ENCODE results near the gene ACER3.
"Not testable (repeated sequence)": the region's sequence is repeated elsewhere in the genome, so short reads cannot be mapped to it uniquely, and the experiment has no call there.

Gene ACER3

GRCh38 chr11:77057938-77058474 lies 197.3 kb downstream of the ACER3 start:
- H3K36me3 ChIP-seq = no peaks in the 10 kb centered on the region
- TF ChIP-seq CTCF (IDR thresholded peaks at IDR 0.05) = no peak

GRCh38 chr11:77058900-77059299 lies 198.2 kb downstream of the ACER3 start:
- Histone ChIP-seq H3K27ac (no peak overlapping the region), H3K4me1 (ENCODE audit: control insufficient read depth in 1 of 2, insufficient read depth in 1 of 2, low read depth in 1 of 2, low read length in 1 of 2) (no peaks in the 10 kb centered on the region), H3K9me3 (peaks cover 13% of the 10 kb centered on the region), H3K27me3 (peaks cover 11% of the 10 kb centered on the region), H3K36me3 (no peaks in the 10 kb centered on the region), H3K4me3 (ENCODE audit: low read depth in 1 of 2, low read length in 1 of 2) (no peak overlapping the region)
- TF ChIP-seq CTCF (IDR thresholded peaks at IDR 0.05) = no peak

More at GRCh38 chr11:77057938-77058474, 197.3 kb downstream of the ACER3 start:
- H3K27me3 ChIP-seq = peaks cover 8% of the 10 kb centered on the region
- H3K27ac ChIP-seq = no peak overlapping the region
- H3K4me1 ChIP-seq (ENCODE audit: control insufficient read depth in 1 of 2, insufficient read depth in 1 of 2, low read depth in 1 of 2, low read length in 1 of 2) = no peaks in the 10 kb centered on the region
- H3K4me3 ChIP-seq (ENCODE audit: low read depth in 1 of 2, low read length in 1 of 2) = no peak overlapping the region
- peaks cover 13% of the 10 kb centered on the region for H3K9me3 ChIP-seq

GRCh38 chr11:77059806-77060205 lies 199.1 kb downstream of the ACER3 start:
- Histone ChIP-seq H3K4me1 (ENCODE audit: control insufficient read depth in 1 of 2, insufficient read depth in 1 of 2, low read depth in 1 of 2, low read length in 1 of 2) (no peaks in the 10 kb centered on the region), H3K27ac (no peak overlapping the region), H3K9me3 (peaks cover 13% of the 10 kb centered on the region), H3K36me3 (no peaks in the 10 kb centered on the region), H3K4me3 (ENCODE audit: low read depth in 1 of 2, low read length in 1 of 2) (no peak overlapping the region), H3K27me3 (peaks cover 19% of the 10 kb centered on the region)
- TF ChIP-seq CTCF (IDR thresholded peaks at IDR 0.05) = no peak

- no peaks in the 10 kb centered on the region for H3K4me1 ChIP-seq (ENCODE audit: control insufficient read depth in 1 of 2, insufficient read depth in 1 of 2, low read depth in 1 of 2, low read length in 1 of 2)
- no peak overlapping the region for H3K4me3 ChIP-seq (ENCODE audit: low read depth in 1 of 2, low read length in 1 of 2)
- H3K27me3 ChIP-seq = peaks cover 24% of the 10 kb centered on the region
- TF ChIP-seq CTCF (IDR thresholded peaks at IDR 0.05) = no peak
- H3K9me3 ChIP-seq = peaks cover 13% of the 10 kb centered on the region
- no peak overlapping the region for H3K27ac ChIP-seq
- no peaks in the 10 kb centered on the region for H3K36me3 ChIP-seq
These were observed 199.5 kb downstream of the ACER3 start for GRCh38 chr11:77060234-77060633.

GRCh38 chr11:77061258-77061657 lies 200.5 kb downstream of the ACER3 start:
- H3K9me3 ChIP-seq; H3K4me1 ChIP-seq (ENCODE audit: control insufficient read depth in 1 of 2, insufficient read depth in 1 of 2, low read depth in 1 of 2, low read length in 1 of 2); H3K4me3 ChIP-seq (ENCODE audit: low read depth in 1 of 2, low read length in 1 of 2); H3K27ac ChIP-seq; H3K36me3 ChIP-seq: not testable (repeated sequence)
- H3K27me3 ChIP-seq = peaks cover 34% of the 10 kb centered on the region

GRCh38 chr11:77062924-77063323 lies 202.2 kb downstream of the ACER3 start:
- Histone ChIP-seq H3K27me3 (peaks cover 51% of the 10 kb centered on the region), H3K36me3 (no peaks in the 10 kb centered on the region)
- TF ChIP-seq CTCF (IDR thresholded peaks at IDR 0.05) = no peak

More at GRCh38 chr11:77062924-77063323, 202.2 kb downstream of the ACER3 start:
- Histone ChIP-seq H3K4me3 (ENCODE audit: low read depth in 1 of 2, low read length in 1 of 2) (no peak overlapping the region), H3K9me3 (no peaks in the 10 kb centered on the region), H3K27ac (no peak overlapping the region), H3K4me1 (ENCODE audit: control insufficient read depth in 1 of 2, insufficient read depth in 1 of 2, low read depth in 1 of 2, low read length in 1 of 2) (peaks cover 10% of the 10 kb centered on the region in 2 experiments)
